ENCODE data around the gene NRGN.

GRCh38 chr11:124756753-124757227, 17.0 kb downstream of the NRGN start:
- TF ChIP-seq CTCF (conservative IDR thresholded peaks at IDR 0.05; ENCODE audit: low read depth, low read length), result no peak
- TF ChIP-seq EZH2 (IDR thresholded peaks at IDR 0.05; ENCODE audit: low read length, unreplicated experiment), result no peak

Data from PC-3 (cell line).